Fibroblast of the aortic adventitia (primary cell): ENCODE measurements around the gene STK32A. TPM values are rescaled to one million over a fixed set of nuclear protein-coding genes. Genes with fewer than 3 reads are reported as not detected.
A peak's percentile ranks its signal among the peaks of the same experiment; 100 is the strongest.

Experiments
- DNase-seq: peaks from one replicate; pipeline ENCODE4 v3.0.0-alpha.2; 2010; ENCODE audit warnings: low read depth
- H3K4me3 ChIP-seq: 2 replicates; pipeline ENCODE4 v1.5.1; 2011; ENCODE audit warnings: low read depth, mild to moderate bottlenecking, control low read depth, low read length, moderate library complexity
- CTCF ChIP-seq: IDR thresholded peaks from 2 replicates; pipeline ENCODE4 v1.5.1; 2011; ENCODE audit warnings: mild to moderate bottlenecking, low read length, control low read depth, inconsistent platforms; ENCODE audit not compliant: insufficient read depth
- total RNA-seq: library from RNA; depleted of rRNA; stranded (reverse); fragments of >200 nt; gene quantifications from 2 replicates; pipeline ENCODE4 v1.2.3, GENCODE V29; 2012; ENCODE audit warnings: low replicate concordance

STK32A gene
- total RNA-seq, 1 donor, result 2.3 TPM

GRCh38 chr5:147426640-147427327 lies 192.0 kb downstream of the STK32A start:
- peak; percentile 28 for DNase-seq
- TF ChIP-seq CTCF, result no peak
- H3K4me3 ChIP-seq, result no peak overlapping the region

- H3K4me3 ChIP-seq, result no peak overlapping the region
- no peak for TF ChIP-seq CTCF
- DNase-seq, result peak; percentile 78
These were observed 192.9 kb downstream of the STK32A start for GRCh38 chr5:147427521-147428401.

- no peak overlapping the region for H3K4me3 ChIP-seq
- no peak for DNase-seq
- TF ChIP-seq CTCF, result no peak
These were observed 195.8 kb downstream of the STK32A start for GRCh38 chr5:147430628-147431027.

- TF ChIP-seq CTCF, result no peak
- DNase-seq, result no peak
- no peak overlapping the region for H3K4me3 ChIP-seq
These were observed 196.8 kb downstream of the STK32A start for GRCh38 chr5:147431586-147431985.

GRCh38 chr5:147432323-147432722 lies 197.5 kb downstream of the STK32A start:
- TF ChIP-seq CTCF, result no peak
- no peak for DNase-seq
- no peak overlapping the region for H3K4me3 ChIP-seq

GRCh38 chr5:147434049-147434448 lies 199.2 kb downstream of the STK32A start:
- no peak for DNase-seq
- no peak for TF ChIP-seq CTCF
- no peak overlapping the region for H3K4me3 ChIP-seq
